ENCODE results near the gene PHF2.

Gene PHF2

DNA sequence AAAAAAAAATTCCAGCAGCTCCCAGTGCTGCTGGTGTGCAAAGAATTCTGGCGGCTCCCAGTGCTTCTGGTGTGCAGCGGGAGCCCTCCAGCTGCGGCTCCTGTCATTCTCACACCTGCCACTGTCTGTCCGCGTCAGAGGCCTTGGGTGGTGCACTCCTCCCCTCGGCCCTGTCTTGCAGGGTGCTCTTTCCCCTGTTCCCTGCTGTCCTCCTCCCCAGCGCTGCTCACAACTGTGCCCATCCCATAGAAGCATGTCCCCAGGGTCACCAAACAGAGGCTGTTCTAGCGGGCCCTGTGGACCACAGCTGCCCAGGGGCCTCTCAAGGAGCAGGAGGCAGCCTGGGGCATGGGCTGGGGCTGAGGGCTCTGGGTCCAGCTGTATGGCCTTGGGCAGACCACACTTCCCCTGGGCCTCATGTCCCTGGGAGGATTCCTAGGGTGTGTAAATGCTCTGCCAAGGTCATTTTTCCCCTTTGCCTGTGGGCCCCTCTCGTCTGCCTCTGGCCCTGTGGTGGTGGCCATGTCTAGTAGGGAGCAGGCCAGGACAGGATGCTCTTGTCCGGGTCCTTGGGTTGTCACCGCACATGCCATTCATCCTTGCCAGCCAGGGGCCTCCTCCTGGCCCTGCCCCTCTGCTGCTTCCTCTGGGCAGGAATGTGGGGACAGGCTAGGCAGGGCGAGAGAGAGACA lies 68.2 kb downstream of the PHF2 start:
- TF ChIP-seq, protein P1, sequence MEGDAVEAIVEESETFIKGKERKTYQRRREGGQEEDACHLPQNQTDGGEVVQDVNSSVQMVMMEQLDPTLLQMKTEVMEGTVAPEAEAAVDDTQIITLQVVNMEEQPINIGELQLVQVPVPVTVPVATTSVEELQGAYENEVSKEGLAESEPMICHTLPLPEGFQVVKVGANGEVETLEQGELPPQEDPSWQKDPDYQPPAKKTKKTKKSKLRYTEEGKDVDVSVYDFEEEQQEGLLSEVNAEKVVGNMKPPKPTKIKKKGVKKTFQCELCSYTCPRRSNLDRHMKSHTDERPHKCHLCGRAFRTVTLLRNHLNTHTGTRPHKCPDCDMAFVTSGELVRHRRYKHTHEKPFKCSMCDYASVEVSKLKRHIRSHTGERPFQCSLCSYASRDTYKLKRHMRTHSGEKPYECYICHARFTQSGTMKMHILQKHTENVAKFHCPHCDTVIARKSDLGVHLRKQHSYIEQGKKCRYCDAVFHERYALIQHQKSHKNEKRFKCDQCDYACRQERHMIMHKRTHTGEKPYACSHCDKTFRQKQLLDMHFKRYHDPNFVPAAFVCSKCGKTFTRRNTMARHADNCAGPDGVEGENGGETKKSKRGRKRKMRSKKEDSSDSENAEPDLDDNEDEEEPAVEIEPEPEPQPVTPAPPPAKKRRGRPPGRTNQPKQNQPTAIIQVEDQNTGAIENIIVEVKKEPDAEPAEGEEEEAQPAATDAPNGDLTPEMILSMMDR (IDR thresholded peaks at IDR 0.05; ENCODE audit: low read length), result no peak
- TF ChIP-seq EZH2 (optimal IDR thresholded peaks at IDR 0.05; ENCODE audit: low read depth, low read length), result no peak
- Histone ChIP-seq H4K20me1 (ENCODE audit: insufficient read depth, low read length) (no peaks in the 10 kb centered on the region), H2AFZ (ENCODE audit: low read length) (no peak overlapping the region), H3K36me3 (replicated peaks; ENCODE audit: insufficient read depth, low read length) (no peaks in the 10 kb centered on the region), H3K27ac (ENCODE audit: low read length) (no peak overlapping the region), H3F3A (ENCODE audit: insufficient read depth, low read length) (no peaks in the 10 kb centered on the region), H3K4me1 (ENCODE audit: low read length) (no peaks in the 10 kb centered on the region), H3K79me2 (ENCODE audit: low read length) (no peaks in the 10 kb centered on the region), H3K9me2 (replicated peaks; ENCODE audit: insufficient read depth, low read length) (no peaks in the 10 kb centered on the region), H3K9me3 (replicated peaks; ENCODE audit: insufficient read depth, low read length) (no peaks in the 10 kb centered on the region), H3K9ac (ENCODE audit: low read length) (no peak overlapping the region), H3K4me3 (ENCODE audit: low read length) (no peak overlapping the region), H3K4me2 (ENCODE audit: low read depth, low read length) (no peak overlapping the region), H3K27me3 (replicated peaks; ENCODE audit: insufficient read depth, low read length) (no peaks in the 10 kb centered on the region)
- DNase-seq, result no peak

DNA sequence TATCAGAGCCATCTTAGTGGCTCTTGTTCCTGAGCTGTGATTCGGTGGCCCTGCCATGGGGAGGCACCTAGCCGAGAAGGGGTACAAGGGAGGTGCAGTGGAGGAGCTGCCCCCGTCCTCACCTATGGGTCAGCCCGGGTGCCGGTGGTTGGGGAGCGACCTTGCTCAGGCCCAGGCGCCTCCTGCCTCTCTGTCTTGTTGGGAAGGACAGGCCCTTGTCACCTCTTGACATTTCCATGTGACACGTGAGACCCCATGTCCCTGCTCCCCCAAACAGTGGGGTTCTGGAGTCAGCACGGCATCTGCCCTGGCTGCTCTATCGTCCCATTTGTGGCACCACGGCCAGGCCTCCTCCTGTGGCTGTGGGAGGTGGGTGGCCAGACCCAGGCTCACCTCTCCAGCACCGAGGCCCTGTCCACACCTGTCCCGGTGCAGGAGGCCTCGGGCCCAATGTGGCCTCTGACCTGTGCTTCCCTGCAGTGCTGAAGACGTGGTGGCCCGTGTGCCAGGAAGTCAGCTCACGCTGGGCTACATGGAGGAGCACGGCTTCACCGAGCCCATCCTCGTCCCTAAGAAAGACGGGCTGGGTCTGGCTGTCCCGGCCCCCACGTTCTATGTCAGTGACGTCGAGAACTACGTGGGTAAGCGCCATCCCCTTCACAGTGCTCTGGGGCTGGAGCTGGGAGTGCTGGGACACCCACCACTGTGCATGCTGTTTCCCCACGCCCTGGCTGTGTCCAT lies 68.9 kb downstream of the PHF2 start:
- no peak overlapping the region for H2AFZ ChIP-seq (ENCODE audit: low read length)
- no peak overlapping the region for H3K9ac ChIP-seq (ENCODE audit: low read length)
- H3K27ac ChIP-seq (ENCODE audit: low read length), result no peak overlapping the region
- no peaks in the 10 kb centered on the region for H3K79me2 ChIP-seq (ENCODE audit: low read length)
- no peaks in the 10 kb centered on the region for H3K27me3 ChIP-seq (replicated peaks; ENCODE audit: insufficient read depth, low read length)
- no peaks in the 10 kb centered on the region for H4K20me1 ChIP-seq (ENCODE audit: insufficient read depth, low read length)
- no peaks in the 10 kb centered on the region for H3F3A ChIP-seq (ENCODE audit: insufficient read depth, low read length)
- DNase-seq, result no peak
- no peaks in the 10 kb centered on the region for H3K4me1 ChIP-seq (ENCODE audit: low read length)
- H3K4me3 ChIP-seq (ENCODE audit: low read length), result no peak overlapping the region
- H3K9me2 ChIP-seq (replicated peaks; ENCODE audit: insufficient read depth, low read length), result no peaks in the 10 kb centered on the region
- H3K36me3 ChIP-seq (replicated peaks; ENCODE audit: insufficient read depth, low read length), result no peaks in the 10 kb centered on the region
- H3K4me2 ChIP-seq (ENCODE audit: low read depth, low read length), result no peak overlapping the region
- TF ChIP-seq, protein P1 (IDR thresholded peaks at IDR 0.05; ENCODE audit: low read length), result no peak
- TF ChIP-seq EZH2 (optimal IDR thresholded peaks at IDR 0.05; ENCODE audit: low read depth, low read length), result no peak
- no peak for TF ChIP-seq EZH2phosphoT487 (IDR thresholded peaks at IDR 0.05; ENCODE audit: low read length)
- H3K9me3 ChIP-seq (replicated peaks; ENCODE audit: insufficient read depth, low read length), result no peaks in the 10 kb centered on the region

DNA sequence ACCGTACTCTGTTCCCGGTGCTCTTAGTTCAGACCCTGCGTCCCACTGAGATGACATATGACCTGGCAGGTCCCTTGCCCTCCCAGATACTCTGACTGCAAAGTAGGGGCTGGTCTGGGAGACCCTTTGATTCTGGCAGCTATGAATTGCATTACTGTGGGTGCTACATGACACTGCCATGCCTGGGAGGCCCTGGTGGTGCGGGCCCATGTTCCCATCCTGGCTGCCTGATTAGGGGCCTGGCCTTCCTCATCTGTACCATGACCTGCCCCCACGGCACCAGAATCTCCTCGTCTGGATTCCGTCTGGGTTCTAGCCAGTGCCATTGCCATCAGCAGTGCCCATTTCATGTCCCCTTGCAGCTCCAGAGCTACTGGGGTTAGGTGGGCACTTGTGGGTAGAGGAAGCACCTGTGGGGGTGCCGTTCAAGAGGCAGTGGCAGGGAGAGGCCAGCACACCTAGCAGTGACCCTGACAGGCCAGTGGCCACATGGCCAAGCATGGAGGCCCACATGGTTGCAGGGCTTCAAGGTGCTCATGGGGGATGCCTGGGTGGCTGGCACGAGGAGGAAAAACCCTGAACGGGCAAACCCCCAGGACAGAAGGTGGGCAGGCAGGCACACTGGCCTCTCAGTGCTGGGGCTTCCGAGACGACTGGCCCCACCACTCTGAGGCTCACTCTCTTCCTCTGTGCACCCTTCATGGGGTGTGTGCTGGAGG lies 69.7 kb downstream of the PHF2 start:
- Histone ChIP-seq H2AFZ (ENCODE audit: low read length) (no peak overlapping the region), H3K9me3 (replicated peaks; ENCODE audit: insufficient read depth, low read length) (no peaks in the 10 kb centered on the region), H3K4me1 (ENCODE audit: low read length) (no peaks in the 10 kb centered on the region), H3K9ac (ENCODE audit: low read length) (no peak overlapping the region), H3K4me3 (ENCODE audit: low read length) (no peak overlapping the region), H3F3A (ENCODE audit: insufficient read depth, low read length) (no peaks in the 10 kb centered on the region), H3K4me2 (ENCODE audit: low read depth, low read length) (no peak overlapping the region), H3K9me2 (replicated peaks; ENCODE audit: insufficient read depth, low read length) (no peaks in the 10 kb centered on the region), H3K27me3 (replicated peaks; ENCODE audit: insufficient read depth, low read length) (no peaks in the 10 kb centered on the region), H3K79me2 (ENCODE audit: low read length) (no peaks in the 10 kb centered on the region), H3K36me3 (replicated peaks; ENCODE audit: insufficient read depth, low read length) (no peaks in the 10 kb centered on the region), H4K20me1 (ENCODE audit: insufficient read depth, low read length) (no peaks in the 10 kb centered on the region), H3K27ac (ENCODE audit: low read length) (no peak overlapping the region)
- DNase-seq, result no peak
- TF ChIP-seq, protein P1 (IDR thresholded peaks at IDR 0.05; ENCODE audit: low read length), result no peak
- TF ChIP-seq EZH2phosphoT487 (IDR thresholded peaks at IDR 0.05; ENCODE audit: low read length) (no peak), EZH2 (optimal IDR thresholded peaks at IDR 0.05; ENCODE audit: low read depth, low read length) (no peak)
